HUDEP-2 (cell line): ENCODE data around the gene OSMR.
A peak's percentile ranks its signal among the peaks of the same experiment; 100 is the strongest.
"Not testable (repeated sequence)": the region's sequence is repeated elsewhere in the genome, so short reads cannot be mapped to it uniquely, and the experiment has no call there.

Source experiments
- DNase-seq, 76 experiments: peaks; one replicate each; lab custom pipeline; 2025; ENCODE audit not compliant: unreplicated experiment in 76 of 76; lab: John Stamatoyannopoulos, UW

OSMR gene

GRCh38 chr5:38830521-38831051 lies 15.2 kb upstream of the OSMR start:
- DNase-seq = no peak

GRCh38 chr5:38831117-38831516 lies 14.7 kb upstream of the OSMR start:
- no peak for DNase-seq

GRCh38 chr5:38831909-38832308 lies 13.9 kb upstream of the OSMR start:
- DNase-seq = peak in 12 of 76 experiments; percentile 3 to 36 (median 16)

DNA sequence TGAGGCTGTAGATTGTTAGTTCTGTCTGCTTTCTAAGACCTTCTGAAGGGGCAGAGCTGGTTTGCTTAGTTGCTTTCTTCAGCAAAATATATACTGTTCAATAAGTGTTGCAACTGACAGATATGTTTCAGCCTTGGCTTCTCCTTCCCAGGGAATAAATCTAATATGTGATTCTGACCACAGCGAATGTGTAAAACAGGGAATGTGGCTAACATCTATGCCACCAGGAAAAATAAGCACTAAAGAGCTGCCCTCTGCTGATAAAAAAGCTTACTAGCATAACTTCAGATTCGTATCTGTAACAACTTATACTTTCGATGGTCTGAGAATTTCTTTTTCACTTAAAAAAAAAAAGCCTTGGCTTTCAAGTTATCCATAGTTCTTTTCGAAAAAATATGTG lies 13.0 kb upstream of the OSMR start:
- no peak for DNase-seq

GRCh38 chr5:38835887-38836286 lies 9.9 kb upstream of the OSMR start:
- no peak for DNase-seq

DNA sequence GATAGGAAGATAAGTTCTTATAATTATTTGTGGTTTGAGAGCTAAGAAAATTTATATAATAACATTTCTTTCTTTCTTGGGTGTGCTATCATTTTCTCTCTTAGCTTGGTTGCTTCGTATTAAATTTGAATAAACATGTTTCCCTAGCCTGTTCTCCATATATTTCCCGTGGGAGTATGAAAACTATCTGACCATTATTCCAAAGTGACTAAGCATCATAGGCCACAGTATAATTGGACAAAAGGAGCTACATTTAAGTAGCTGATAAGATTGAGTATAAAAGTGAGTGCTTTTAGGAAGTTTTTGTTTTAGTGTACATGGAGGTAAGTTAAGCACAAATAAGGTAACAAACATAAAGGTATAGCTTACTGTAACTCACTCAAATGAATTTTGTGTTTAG lies 8.4 kb upstream of the OSMR start:
- DNase-seq = no peak

DNA sequence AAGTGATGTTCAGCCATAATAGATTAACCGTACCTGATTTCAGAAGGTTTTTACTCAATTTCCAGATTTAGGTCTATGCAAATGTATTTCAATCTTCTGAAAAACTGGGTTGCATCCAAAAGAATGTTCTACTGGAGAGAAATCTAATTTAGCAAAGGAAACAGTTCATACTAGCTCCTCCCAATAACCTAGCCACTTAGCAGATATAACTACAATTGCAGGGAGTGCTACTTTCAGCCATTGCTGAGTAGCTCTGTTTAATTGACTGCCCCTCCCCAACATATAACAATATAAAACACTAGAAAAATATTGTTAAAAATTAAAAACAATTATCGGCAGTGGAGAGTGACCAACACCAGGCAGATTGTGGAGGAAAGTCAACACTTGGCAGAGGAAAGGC lies 7.9 kb upstream of the OSMR start:
- DNase-seq = no peak

DNA sequence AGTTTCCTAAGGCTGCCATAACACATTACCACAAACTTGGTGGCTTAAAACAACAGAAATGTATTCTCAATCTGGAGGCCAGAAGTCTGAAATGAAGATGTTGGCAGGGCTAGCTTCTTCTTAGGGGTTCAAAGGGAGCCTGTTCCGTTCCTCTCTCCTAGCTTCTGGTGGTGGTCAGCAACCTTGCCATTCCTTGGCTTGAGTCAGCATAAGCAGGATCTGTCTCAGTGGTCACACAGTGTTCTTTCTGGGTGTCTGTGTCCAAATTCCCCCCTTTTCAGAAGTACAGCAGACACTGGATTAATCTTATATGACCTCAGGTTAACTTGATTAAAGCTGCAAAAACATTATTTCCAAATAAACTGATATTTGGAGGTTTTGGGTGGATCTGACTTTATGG lies 2.1 kb upstream of the OSMR start:
- DNase-seq = no peak

DNA sequence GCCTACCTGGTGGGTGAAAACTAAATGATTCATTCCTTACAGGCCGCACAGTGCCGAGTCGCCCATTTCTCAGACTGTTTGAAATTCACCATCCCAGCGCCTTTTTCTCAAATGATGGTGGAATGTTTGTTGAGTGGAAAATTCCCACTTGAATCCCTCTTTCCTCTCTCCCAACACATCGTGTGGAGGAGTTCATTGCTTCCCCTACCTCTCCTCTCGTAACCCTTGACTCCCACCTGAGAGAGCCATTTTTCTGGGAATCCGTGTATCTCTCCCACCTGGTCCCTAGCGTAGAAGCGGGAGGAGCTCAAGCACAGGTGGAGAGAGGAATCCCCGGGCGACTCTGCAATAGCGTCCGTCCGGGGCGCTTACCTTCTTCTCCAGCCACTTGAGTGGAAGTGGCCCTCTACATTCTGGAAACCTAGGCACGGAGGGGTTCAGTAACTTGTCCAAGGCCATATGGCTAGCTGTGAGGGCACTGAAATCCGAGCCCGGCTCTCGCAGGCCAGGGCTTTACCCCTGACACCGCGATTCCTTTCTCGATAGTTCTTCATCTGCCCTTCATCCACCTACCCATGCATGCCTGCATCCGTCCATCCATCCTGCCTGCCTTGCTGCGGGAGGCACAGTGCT lies 683 bp downstream of the OSMR start:
- no peak for DNase-seq

DNA sequence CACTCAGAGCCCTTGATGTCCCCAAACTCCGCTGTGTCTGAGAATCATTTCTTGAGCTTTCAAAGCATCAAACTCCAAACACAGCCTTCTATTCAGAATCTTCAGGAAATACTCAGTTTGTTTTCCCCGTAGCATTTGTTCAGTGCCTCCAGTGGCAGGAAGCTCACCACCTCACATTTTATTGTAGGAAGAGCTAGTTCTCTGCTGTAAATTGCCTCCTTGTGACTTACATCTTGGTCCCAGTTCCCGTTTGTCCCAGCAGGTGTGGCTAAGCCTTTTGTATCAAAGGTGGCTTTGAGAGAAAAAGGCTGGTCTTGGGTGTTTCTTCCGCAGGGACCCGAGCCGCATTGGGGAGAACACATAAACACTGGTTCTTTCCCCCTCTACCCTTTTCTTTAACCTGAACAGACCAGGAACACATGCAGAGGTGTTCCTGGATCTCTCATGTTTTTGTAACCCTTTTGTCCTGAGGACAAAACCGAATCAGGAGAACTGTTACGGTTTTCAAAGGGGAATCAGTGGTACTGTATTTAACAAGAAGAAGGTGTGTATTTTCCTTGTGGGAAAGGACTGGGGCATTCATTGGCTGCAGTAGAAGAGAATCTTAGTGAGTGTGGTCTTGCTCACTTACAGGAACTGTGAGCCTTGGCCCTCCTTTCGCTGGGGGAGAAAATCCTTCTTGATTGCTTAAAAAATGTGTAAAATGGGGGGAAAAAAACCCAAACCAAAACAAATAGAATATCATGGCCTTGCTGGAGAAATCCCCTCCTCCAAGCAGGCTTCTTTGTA lies 1.9 kb downstream of the OSMR start:
- no peak for DNase-seq

DNA sequence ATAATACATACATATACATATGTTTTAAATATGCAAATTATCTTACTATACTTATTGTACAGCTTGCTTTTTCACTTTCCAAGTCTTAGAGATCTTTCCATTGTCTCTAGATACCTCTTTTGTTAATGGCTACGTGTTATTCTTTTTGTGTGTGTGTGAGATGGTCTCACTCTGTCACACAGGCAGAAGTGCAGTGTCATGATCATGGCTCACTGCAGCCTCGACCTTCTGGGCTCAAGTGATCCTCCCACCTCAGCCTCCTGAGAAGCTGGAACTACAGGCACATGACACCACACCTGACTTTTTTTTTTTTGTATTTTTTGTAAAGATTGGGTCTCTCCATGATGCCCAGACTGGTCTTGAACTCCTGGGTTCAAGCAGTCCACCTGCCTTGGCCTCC lies 2.8 kb downstream of the OSMR start:
- DNase-seq = no peak

- DNase-seq = not testable (repeated sequence)
Measured at GRCh38 chr5:38851640-38852039, 5.8 kb downstream of the OSMR start.

- no peak for DNase-seq
Measured at GRCh38 chr5:38853753-38854470, 8.1 kb downstream of the OSMR start.

GRCh38 chr5:38854907-38855306 lies 9.1 kb downstream of the OSMR start:
- no peak for DNase-seq

DNA sequence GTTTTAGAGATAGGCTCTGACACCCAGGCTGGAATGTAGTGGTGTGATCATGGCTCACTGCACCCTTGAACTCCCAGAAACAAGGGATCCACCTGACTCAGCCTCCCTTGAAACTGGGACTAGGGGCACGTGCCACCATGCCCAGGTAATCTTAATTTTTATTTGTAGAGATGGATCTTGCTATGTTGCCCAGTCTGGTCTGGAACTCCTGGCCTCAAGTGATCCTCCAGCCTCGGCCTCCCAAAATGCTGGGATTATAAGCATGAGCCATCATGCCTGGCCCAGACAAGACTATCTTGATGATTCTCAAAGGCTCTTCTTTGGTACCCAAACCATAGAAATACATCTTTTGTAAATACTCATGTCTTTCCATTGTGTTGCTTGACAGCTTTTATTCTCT lies 10.8 kb downstream of the OSMR start:
- DNase-seq = no peak

DNA sequence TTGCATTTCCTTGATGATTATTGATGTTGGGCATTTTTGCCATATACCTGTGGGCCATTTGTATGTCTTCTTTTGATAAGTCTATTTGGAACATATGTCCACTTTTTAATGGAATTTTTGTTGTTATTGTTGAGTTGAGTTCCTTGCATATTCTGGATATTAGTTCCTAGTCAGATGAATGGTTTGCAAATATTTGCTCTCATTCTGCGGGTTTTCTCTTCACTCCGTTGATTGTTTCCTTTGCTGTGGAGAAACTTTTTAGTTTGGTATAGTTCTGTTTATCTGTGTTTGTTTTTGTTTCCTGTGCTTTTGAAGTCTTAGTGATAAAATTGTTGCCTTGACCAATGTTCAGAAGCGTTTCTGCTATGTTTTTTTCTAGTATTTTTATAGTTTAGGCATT lies 13.0 kb downstream of the OSMR start:
- no peak for DNase-seq

- not testable (repeated sequence) for DNase-seq
Measured at GRCh38 chr5:38861986-38862770, 16.4 kb downstream of the OSMR start.

DNA sequence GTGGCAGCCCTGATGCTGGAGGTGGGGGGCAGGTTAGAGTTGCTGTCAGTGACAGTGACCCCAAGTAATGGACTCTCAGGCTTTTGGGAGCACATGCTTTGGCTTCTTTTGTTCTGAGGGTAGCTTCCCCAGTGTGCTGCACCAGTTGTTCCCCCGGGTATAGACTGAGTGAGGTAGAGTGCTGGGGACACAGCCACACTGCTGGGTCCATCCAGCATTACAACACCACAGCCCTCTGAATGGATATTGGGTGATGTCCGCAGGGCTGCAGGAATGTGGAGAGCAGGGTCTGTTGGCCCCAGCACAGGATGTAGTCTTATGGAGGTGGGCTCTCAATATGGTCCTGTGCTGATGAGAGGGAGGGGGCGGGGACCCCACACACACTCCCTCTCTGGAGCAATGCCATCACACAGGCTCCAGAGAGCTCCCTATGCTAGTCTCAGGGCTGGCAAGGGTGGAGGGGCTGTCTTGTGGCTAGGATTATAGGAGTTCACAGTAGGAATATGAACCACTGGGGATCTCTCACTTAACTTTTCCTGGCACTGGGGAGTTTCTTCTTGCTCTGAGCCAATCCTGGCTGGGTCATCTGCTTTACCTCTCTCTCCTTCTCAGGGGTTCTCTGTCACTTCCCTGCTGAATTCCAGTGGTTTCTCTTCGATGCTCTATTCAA lies 20.7 kb downstream of the OSMR start:
- no peak for DNase-seq

DNA sequence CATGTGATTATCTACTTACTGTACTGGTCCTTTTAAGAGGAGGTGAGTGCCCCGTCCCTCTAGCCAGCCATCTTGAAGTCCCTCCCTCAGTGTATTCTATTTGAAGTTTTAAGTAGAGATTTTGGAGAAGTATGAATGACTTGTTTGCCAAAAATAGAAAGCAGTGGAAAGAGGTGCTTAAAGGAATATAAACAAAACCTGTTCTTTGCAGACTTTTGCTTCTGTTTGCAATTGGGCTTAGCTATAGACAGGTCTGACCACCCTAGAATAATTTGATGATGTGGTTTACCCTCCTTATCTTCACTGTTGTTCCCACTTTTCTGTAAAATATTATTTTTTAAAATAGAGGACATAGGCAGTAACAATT lies 21.2 kb downstream of the OSMR start:
- no peak for DNase-seq

- DNase-seq = no peak
Measured at GRCh38 chr5:38867416-38867815, 21.6 kb downstream of the OSMR start.
